Measurements from ENCODE around the gene TEX51.

TEX51 gene

DNA sequence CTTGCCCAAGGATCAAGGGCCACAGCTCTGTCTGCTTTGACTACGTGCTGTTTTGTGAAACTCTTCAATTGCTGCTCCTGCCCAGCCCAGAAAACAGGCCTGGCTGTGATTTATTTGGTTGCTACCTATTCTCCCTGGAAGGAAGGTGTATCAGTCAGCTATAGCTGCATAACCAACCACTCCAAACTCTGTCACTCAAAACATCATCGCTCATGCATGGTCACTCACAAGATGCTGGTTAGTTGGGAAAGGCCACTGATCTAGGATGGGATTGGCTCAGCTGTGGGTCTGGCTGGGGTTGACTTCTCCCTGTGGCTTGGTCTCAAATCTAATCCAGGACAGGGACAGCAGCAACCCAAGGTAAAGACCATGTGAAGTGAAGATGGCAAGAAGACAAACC, 14.6 kb downstream of the TEX51 start:
- no peak for DNase-seq (ENCODE audit: low read depth in 1 of 2, low spot score in 1 of 2)

DNA sequence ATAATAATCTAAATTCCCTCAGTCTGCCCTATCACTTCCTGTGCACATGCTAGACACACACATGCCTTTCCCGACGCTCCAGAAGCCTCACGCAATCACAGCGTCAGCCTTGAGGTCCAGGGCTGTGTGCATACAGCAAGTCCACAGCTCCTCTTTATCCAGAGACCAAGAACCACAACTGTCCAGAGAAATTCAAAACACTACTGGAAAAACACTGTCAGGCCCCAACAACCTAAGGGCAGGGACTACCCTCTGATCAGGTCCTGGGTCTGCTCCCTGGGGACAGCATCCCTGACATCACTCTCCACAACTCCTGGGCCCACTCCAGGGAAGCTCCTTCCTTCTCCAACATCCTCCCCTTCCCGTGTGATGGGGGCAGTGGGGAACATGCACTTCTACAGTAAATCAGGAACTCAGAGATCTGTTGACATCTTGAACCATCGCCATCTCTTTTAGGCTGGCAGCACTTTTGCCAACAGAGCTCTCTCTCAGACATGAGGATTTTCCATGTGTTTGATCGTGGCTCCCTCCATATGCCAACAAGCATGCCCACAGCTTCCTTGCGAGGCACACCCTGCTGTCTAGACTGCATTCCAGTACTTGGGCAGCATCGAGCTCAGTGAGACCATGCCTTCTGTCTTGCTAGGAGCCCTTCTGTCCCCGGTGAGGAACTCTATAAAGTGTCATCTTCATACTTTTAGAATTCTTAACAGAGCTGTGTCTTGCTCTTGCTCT, 15.4 kb downstream of the TEX51 start:
- no peak for DNase-seq (ENCODE audit: low read depth in 1 of 2, low spot score in 1 of 2)

DNA sequence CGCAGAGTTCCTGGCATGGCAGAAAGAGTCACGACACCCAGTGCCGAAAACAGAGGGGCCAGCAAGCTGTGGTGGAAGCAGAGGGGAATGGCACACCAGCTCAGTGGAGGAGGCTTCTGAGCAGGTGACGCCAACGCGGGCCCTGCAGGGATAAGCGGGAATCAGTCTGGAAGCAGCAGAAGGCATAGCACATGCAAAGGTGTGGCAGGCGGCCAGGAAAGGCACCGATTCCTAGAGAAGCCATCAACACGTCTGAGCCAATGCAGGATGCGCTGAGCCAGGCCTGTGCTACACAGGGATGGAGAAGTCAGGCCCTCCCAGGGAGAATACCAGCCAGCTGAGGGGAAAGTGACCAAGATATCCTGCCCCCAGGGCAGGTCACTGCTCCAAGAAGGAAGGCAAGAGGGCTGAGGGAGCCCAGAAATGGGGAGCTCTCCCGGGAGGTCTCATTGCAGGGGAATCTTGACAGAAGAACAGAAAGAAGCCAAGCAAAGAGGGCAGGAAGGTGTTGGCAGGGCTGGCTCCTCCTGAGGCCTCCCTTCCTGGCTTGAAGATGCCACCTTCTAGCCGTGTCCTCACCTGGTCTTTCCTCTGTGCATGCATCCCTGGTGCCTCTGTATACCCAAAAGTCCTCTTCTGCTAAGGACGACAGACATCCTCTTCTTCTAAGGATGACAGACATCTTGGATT, 16.3 kb downstream of the TEX51 start:
- DNase-seq (ENCODE audit: low read depth in 1 of 2, low spot score in 1 of 2), result no peak

DNA sequence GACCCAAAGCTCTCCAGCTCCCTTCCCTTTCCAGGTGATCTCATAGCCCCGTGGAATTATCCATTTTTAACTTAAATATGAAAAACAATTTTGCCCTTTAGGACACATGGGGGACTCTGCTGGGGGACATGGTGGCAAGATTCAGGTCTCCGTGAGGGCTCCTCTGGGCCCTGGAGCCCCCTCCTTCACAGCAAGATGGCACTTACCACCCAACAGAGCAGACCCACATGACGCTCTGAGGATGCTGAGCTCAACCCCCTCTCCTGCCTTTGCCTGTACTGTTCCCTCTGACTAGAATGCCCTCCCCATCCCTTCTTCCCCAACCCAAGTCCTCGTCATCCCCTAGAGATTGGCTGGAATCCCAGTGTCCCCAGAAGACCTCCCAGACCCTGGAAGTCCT, 17.2 kb downstream of the TEX51 start:
- no peak for DNase-seq (ENCODE audit: low read depth in 1 of 2, low spot score in 1 of 2)

DNA sequence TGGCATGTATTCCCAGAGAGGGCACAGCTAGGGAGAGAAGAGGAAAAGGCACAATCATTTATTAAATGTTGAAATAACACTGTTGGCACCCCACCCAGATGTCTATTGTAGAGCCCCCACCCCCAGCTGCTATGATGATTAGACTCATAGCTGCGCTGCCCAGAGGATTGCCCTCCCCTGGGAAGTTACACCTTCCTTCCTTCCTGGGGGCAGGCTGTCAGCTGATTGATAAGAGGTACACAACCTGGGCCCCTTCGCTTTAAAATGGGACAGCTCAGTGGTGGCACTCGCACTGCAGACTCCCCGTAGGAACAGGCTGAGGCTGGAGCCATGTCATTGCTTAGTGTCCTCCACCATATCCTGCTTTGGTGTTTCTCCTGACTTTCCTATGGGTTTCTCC, 18.1 kb downstream of the TEX51 start:
- no peak for DNase-seq (ENCODE audit: low read depth in 1 of 2, low spot score in 1 of 2)

DNA sequence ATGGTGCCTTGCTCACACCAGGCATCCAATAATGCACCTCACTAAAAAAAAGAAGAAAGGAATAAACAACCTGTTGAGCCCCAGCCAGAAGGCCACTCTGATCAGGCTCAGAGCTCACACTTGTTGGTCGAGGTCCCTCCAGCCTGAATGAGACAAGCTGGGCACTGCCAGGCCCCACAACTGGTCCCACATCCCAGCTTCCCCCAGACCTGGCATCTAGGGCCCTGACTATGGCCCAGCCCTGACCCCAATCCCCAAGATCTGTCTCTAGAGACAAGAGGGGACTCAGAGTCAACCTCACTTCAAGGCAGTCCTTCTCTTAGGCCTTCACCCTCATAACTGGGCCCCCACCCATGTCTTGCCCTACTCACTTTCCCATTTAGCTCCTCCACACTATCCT, 22.4 kb downstream of the TEX51 start:
- DNase-seq (ENCODE audit: low read depth in 1 of 2, low spot score in 1 of 2), result no peak

DNA sequence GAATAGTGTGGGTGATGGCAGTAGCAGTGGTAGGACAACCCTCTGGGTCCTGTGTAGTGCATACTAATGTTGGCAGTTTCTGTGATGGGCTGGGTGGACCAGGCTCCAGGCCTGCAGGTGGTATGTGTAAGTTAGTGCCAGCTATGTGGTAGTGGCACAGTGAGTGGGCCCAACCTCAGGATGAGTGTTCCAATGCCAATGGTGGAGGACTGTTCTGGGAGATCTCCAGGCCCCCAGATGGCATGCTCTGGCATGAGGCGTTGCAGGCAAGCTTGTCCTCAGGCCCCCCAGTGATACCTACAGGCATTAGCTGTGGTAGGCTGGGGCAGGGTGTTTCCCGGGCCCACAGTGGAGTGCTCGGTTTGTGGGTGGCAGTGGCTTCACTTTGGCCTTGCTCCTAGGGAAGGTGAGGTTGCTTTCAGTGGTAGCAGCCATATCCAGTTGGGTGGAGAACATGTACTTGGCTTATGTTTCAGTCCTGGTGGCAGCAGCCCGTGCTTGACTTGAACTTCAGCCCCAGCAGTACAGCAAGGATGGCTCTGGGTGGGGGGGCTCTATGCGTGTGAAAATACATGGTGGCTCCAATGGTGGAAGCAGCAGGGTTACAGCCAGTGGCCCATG, 32.4 kb downstream of the TEX51 start:
- DNase-seq (ENCODE audit: low read depth in 1 of 2, low spot score in 1 of 2), result no peak

DNA sequence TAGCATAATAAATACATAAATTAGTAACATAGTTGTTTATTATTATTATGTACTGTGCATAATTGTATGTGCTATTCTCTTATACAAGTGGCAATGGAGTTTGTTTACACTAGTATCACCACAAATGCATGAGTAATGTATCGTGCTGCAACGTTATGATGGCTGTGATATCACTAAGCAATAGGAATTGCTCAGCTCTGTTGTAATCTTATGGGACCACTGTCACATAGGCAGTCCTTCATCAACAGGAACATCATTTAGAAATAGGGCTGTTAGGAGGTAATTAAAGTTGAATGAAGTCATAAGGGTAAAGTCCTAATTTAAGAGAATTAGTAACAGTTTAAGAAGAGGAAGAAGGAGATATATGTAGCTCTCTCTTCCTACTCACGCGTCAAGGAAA, 33.8 kb downstream of the TEX51 start:
- no peak for DNase-seq (ENCODE audit: low read depth in 1 of 2, low spot score in 1 of 2)

DNA sequence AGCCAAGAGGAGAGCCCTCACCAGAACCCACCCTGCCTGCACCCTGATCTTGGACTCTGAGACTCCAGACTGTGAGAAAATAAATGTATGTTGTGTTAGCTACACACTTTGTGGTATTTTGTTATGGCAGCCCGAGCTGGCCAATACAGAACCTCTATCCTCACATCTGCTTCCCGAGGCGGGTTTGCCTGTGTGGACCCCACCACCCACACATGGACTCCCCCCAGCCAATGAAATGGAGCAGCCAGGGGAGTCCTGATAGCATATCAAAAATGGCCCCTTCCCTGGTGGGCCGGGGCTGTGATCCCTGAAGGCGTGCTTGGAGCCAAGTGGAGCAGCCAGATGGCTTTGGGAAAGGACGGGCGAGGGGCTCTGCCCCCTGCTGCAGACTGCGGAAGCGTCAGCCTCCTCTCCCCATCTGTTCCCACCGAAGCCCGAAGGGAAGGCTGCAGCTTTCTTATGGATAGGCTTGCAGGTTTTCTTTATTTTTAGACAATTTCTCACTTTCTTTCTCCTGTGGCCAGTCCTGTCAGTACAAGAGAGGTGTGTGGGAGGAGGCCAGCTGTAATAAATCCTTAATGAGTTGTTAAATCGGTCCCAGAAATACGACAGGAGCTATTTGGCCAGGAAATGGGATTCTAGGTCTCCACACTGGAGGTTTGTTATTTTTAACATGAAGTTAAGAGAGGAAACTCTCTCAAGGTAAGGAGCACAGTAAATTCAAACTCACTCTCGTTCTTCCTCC, 34.4 kb downstream of the TEX51 start:
- no peak for DNase-seq (ENCODE audit: low read depth in 1 of 2, low spot score in 1 of 2)

DNA sequence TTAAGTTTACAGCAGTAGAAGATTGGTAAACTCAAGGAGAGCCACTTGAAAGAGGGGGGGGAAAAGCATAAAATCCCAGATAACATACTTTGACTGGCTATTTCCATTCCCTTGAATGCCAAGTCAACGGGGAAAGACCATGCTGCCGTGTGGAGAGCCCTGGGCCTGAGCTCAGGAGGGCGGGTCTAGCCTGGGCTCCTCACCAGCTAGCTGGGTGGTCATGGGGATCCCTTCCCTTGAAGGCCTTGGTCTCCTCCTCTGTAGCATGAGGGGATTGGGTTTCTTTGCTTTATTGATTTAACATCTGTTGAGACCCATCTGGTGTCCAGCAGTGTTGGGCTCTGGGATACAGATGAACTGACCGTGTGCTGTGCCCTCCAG, 35.0 kb downstream of the TEX51 start:
- DNase-seq (ENCODE audit: low read depth in 1 of 2, low spot score in 1 of 2), result no peak

DNA sequence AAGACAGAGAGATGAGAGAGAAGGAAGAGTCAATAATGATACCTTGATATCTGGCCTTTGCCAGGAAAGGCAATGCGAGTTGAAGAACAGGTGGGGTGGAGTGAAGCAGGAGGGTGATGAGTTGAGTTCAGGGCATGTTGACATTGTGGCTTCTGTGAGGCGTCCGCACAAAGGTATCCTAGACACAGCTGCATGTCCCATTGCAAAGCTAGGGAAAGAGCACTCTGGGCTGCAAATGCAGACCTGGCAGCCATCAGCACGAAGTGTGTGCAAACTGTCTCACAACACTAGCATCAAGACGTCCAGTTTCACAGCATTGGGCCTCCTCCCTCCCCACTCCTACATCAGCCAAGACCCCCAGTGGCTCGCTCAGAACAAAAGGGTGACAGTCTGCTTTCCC, 36.1 kb downstream of the TEX51 start:
- no peak for DNase-seq (ENCODE audit: low read depth in 1 of 2, low spot score in 1 of 2)

DNA sequence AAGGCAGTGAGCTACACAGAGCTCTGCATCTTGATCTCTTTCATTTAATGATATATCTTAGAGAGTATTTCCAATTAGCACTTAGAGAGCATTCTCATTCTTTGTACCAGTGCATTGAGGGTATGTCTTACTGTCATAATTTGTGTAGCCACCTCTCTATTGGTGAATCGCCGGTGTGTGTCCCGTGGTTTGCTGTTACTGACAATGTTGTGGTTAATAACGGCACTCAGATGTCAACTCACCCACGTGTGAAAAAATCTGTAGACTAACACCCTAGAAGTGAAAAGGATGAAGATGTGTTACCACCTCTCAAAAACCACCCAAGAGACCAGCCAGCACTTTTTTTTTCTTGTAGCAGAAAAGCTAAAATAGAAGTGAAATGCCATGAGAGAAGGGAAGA, 37.1 kb downstream of the TEX51 start:
- no peak for DNase-seq (ENCODE audit: low read depth in 1 of 2, low spot score in 1 of 2)

DNA sequence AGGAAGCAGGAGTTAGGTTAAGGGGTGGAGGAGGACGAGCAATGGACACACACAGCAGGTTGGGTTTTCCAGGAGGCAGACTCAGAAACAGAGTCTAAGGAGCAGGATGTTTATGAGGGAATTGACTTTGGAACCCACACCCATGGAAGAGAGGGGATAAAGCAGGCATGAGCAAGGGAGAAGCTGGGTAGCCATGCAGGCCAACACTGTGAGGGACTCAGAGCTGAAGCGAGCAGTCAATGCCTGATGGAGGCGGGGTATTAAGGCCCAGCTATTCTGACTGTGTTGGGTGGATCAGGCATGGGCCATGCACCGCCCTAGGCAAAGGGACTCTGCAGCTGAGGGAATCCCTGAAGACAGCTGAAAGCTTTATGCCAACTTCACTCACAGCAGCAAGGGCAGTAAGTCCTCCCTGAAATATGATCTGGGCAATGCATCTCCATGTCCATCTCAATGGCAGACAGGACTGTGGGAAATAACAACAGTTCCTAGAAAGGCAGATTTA, 37.6 kb downstream of the TEX51 start:
- no peak for DNase-seq (ENCODE audit: low read depth in 1 of 2, low spot score in 1 of 2)

DNA sequence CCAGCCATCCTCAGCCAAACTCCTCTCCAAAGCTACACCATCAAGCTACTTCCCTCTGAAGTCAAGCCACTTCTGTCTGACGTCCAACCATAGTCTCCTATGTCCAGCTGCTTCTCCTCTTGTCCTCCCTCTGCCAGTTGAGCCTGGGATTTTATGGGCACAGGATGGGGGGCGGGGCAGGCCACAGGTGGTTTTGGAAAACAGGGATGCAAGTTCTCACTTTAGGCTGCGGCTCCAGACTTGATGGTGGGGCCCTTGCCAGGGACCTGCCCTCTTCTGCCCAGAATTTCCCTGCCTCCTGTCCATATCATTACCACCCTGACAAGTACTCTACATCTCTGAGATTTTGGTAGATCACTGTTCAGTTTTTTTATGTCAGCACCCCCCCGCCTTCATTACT, 41.6 kb downstream of the TEX51 start:
- DNase-seq (ENCODE audit: low read depth in 1 of 2, low spot score in 1 of 2), result no peak

DNA sequence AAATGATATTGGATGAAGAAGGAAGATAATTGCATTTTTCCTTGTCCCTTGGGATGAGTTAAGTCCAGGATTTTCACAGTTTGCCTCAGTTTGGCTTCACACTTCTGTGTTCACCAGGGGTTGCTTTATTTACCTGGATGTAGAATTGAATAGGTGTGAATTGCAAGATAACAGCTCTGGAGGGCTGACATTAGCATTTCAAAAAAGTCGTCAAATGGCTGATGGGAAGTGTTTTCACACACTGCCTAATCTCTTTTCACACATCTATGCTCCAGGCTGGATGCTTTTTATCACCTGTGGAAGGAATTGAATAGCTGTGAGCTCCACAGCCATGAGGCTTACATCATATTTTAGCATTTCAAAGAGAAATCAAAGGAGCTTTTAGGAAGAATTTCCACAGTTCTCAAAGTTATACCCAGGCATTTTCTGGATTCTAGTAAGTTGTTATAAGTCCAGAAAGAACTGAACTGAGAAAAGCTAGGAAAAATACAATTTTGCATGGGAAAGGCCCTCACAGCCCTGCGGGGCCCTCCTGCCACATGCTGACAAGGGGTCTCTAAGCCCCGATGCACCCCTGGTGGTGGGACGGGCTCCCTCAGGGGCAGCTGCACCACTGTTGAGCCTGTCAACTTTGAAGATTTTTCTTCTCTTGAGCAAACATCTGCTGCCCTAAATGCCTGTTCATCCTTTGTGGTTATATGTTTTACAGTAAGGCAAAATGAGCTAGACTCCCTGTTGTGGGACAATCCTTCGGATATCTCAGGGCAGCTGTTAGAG, 43.9 kb downstream of the TEX51 start:
- no peak for DNase-seq (ENCODE audit: low read depth in 1 of 2, low spot score in 1 of 2)

DNA sequence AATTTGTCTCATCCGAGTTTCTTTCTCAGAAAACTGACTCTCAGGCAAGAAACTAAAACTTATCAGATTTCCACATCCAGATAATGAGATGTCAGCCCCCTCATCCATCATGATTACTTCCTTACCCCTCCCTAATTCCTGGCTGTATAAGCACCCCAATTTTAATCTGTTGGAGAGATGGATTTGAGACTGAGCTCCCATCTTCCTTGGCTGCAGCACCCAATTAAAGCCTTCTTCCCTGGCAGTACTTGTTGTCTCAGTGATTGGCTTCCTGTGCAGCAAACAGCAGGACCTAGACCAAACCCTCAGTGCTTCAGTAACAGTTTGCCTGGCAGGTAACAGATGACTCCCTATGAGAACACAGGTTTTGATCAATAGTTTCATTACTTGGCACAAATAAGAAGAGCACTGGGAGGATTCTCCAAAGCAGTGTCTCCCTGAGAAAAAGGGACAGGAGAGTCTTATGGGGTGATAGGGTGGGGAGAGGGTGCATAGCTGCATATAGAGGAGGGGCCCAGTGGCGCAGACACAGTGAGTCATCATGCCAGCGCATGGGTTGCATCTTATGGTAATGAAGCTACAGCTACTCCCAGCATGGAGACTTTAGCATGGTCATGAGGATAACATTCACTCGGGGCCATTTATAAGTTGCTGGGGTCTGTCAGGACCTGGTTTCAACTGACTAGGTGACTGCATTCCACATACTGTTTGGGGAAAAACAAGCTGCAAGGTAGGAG, 45.1 kb downstream of the TEX51 start:
- no peak for DNase-seq (ENCODE audit: low read depth in 1 of 2, low spot score in 1 of 2)

DNA sequence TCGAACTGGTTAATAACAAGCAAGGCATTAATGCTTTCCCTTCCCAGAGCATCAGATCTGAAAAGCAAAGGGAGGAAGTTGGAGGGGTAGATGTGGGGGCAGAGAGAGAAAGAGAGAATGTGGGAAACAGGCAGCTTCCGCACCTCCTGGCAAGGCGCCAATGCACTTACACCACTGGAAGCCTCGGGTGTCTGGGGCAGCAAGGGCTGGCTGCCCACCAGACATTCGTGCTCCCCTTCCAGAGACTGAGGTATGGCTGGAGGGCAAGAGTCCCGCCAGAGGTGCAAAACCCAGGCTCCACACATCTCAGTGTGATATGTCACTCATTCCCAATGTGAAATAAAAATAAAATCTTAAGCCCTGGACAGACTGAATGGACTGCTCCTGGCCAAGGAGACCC, 46.4 kb downstream of the TEX51 start:
- no peak for DNase-seq (ENCODE audit: low read depth in 1 of 2, low spot score in 1 of 2)

DNA sequence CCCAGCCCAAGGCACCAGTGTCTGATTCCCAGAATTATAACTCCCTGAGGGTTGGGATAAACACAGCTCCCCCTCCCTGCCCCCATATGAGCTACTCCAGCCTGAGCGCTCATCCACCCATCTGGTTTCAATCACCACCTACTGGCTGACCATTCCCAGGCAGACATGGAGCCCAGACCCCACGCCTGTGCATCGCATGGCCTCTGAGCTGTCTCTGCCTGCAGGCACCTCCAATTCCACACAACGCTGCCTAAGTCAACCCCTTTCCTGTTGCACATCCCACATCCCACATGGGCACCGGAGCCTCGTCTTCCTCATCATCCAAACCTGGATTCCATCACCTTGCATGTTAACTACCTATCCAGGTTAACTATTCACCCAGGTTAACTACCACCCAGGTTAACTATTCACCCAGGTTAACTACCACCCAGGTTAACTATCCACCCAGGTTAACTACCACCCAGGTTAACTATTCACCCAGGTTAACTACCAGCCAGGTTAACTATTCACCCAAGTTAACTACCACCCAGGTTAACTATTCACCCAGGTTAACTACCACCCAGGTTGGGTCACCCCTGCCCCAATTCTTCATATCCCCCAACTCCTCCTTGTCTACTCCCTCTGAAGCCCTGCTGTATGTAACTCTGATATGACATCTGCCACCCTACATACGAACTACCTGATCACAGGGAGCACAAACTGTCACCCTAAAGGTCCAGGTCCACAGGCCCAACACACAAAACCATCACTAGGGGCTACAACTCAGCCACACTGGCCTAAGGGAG, 47.8 kb downstream of the TEX51 start:
- no peak for DNase-seq (ENCODE audit: low read depth in 1 of 2, low spot score in 1 of 2)

DNA sequence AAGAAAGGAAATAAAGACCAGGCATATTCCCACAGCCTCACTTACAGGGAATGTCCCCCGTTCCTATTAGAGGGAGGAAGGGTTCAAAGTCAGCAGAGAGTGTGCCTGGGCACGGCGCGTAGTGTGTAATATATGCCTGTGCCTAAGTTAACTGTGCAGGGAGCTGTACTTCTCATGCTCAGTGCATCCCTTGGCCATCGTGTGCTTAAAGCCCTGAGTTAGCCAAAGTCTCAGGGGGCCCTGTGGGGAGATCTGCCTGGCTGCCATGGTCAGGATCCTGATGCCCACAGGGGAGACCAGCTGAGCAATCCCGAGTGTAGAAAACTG, 48.4 kb downstream of the TEX51 start:
- no peak for DNase-seq (ENCODE audit: low read depth in 1 of 2, low spot score in 1 of 2)

DNA sequence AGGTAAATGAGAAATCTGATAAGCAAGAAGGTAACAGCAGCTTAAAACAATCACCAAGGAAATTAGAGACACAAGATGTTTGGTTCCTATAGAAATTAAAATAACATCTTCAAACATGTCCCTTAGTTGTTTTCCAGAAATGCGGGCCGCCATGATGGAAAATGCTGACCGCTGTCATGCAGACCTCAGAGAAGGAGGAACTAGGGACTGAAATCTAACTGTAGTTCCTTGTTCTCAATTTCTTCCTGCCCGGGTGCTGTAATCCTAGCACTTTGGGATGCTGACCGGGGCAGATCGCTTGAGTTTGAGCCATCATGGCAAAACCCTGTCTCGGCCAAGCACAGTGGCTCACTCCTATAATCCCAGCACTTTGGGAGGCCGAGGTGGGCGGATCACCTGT, 51.1 kb downstream of the TEX51 start:
- no peak for DNase-seq (ENCODE audit: low read depth in 1 of 2, low spot score in 1 of 2)
